K562 (cell line): ENCODE measurements around the gene IGFBP7.

Source experiments
- CBX2 ChIP-seq: fragments of 200-600 bp; sonication (generic); IDR thresholded peaks from one replicate; pipeline ENCODE4 v1.6.1; 2012; ENCODE audit warnings: mild to moderate bottlenecking, low read length, inconsistent platforms; ENCODE audit not compliant: insufficient read depth, poor library complexity, severe bottlenecking
- EP300 ChIP-seq: IDR thresholded peaks from 2 replicates; pipeline ENCODE4 v1.6.1; 2012; ENCODE audit warnings: low read length, improper control_type of control experiment
- FOXJ3 ChIP-seq: sonication (generic); formaldehyde crosslinking; IDR thresholded peaks from 2 replicates; pipeline ENCODE4 v1.4.0; 2020; ENCODE audit warnings: mild to moderate bottlenecking, missing genetic modification reagents
- KAT7 ChIP-seq: sonication (generic); formaldehyde crosslinking; IDR thresholded peaks from 2 replicates; pipeline ENCODE4 v1.8.0; 2022; ENCODE audit warnings: missing genetic modification reagents, mild to moderate bottlenecking, borderline replicate concordance
- MXI1 ChIP-seq: IDR thresholded peaks from 2 replicates; pipeline ENCODE4 v1.6.1; 2011; ENCODE audit warnings: low read depth, mild to moderate bottlenecking, improper control_type of control experiment, low read length
- SNIP1 ChIP-seq: fragments of 450-650 bp; IDR thresholded peaks from 2 replicates; pipeline ENCODE4 v1.7.1; 2017; ENCODE audit warnings: low read depth, mild to moderate bottlenecking
- SRSF9 ChIP-seq: fragments of 200-400 bp; formaldehyde crosslinking; IDR thresholded peaks from 2 replicates; pipeline ENCODE4 v1.6.1; 2017; ENCODE audit warnings: low read depth, low read length, borderline replicate concordance
- ZBED1 ChIP-seq: IDR thresholded peaks from 2 replicates; pipeline ENCODE4 v1.6.1; 2014
- ZC3H4 ChIP-seq: sonication (generic); formaldehyde crosslinking; IDR thresholded peaks from 2 replicates; pipeline ENCODE4 v1.9.0; 2021; ENCODE audit warnings: missing genetic modification reagents, borderline replicate concordance
- ZNF609 ChIP-seq: sonication (generic); formaldehyde crosslinking; IDR thresholded peaks from 2 replicates; pipeline ENCODE4 v1.8.1; 2023; ENCODE audit warnings: missing genetic modification reagents, mild to moderate bottlenecking, borderline replicate concordance
- ZNF830 ChIP-seq: fragments of 250-450 bp; sonication (Bioruptor Pico); IDR thresholded peaks from 2 replicates; pipeline ENCODE4 v1.5.0; 2021; ENCODE audit warnings: mild to moderate bottlenecking
- TF ChIP-seq, protein P1 (sequence below): fragments of 450-650 bp; IDR thresholded peaks from 2 replicates; pipeline ENCODE4 v1.6.1; 2016; ENCODE audit warnings: mild to moderate bottlenecking, moderate library complexity

DNA sequence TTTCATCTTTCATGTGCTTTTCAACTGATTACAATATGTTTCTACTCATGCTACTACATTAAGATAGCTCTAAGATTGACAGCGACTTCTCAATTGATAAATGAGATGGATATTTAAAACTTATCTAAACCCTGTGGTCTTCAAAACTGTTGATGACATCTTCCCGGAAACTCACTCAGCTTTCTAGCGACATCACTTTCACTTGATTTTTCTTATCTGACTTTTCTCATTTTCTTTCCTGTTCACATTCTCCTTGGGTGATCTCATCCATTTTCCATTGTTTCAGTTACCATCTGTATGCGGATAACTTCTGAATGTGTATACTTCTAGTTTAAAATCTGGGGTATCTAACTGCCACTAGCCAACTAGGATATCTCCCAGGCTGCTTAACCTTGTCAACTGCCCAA lies 128.4 kb downstream of the IGFBP7 start:
- TF ChIP-seq EP300 = peak; percentile 46; the same call in 1 of the 2 replicates
- no peak for TF ChIP-seq SRSF9
- no peak for TF ChIP-seq SNIP1
- no peak for TF ChIP-seq CBX2
- TF ChIP-seq ZBED1 = no peak
- TF ChIP-seq, protein P1, sequence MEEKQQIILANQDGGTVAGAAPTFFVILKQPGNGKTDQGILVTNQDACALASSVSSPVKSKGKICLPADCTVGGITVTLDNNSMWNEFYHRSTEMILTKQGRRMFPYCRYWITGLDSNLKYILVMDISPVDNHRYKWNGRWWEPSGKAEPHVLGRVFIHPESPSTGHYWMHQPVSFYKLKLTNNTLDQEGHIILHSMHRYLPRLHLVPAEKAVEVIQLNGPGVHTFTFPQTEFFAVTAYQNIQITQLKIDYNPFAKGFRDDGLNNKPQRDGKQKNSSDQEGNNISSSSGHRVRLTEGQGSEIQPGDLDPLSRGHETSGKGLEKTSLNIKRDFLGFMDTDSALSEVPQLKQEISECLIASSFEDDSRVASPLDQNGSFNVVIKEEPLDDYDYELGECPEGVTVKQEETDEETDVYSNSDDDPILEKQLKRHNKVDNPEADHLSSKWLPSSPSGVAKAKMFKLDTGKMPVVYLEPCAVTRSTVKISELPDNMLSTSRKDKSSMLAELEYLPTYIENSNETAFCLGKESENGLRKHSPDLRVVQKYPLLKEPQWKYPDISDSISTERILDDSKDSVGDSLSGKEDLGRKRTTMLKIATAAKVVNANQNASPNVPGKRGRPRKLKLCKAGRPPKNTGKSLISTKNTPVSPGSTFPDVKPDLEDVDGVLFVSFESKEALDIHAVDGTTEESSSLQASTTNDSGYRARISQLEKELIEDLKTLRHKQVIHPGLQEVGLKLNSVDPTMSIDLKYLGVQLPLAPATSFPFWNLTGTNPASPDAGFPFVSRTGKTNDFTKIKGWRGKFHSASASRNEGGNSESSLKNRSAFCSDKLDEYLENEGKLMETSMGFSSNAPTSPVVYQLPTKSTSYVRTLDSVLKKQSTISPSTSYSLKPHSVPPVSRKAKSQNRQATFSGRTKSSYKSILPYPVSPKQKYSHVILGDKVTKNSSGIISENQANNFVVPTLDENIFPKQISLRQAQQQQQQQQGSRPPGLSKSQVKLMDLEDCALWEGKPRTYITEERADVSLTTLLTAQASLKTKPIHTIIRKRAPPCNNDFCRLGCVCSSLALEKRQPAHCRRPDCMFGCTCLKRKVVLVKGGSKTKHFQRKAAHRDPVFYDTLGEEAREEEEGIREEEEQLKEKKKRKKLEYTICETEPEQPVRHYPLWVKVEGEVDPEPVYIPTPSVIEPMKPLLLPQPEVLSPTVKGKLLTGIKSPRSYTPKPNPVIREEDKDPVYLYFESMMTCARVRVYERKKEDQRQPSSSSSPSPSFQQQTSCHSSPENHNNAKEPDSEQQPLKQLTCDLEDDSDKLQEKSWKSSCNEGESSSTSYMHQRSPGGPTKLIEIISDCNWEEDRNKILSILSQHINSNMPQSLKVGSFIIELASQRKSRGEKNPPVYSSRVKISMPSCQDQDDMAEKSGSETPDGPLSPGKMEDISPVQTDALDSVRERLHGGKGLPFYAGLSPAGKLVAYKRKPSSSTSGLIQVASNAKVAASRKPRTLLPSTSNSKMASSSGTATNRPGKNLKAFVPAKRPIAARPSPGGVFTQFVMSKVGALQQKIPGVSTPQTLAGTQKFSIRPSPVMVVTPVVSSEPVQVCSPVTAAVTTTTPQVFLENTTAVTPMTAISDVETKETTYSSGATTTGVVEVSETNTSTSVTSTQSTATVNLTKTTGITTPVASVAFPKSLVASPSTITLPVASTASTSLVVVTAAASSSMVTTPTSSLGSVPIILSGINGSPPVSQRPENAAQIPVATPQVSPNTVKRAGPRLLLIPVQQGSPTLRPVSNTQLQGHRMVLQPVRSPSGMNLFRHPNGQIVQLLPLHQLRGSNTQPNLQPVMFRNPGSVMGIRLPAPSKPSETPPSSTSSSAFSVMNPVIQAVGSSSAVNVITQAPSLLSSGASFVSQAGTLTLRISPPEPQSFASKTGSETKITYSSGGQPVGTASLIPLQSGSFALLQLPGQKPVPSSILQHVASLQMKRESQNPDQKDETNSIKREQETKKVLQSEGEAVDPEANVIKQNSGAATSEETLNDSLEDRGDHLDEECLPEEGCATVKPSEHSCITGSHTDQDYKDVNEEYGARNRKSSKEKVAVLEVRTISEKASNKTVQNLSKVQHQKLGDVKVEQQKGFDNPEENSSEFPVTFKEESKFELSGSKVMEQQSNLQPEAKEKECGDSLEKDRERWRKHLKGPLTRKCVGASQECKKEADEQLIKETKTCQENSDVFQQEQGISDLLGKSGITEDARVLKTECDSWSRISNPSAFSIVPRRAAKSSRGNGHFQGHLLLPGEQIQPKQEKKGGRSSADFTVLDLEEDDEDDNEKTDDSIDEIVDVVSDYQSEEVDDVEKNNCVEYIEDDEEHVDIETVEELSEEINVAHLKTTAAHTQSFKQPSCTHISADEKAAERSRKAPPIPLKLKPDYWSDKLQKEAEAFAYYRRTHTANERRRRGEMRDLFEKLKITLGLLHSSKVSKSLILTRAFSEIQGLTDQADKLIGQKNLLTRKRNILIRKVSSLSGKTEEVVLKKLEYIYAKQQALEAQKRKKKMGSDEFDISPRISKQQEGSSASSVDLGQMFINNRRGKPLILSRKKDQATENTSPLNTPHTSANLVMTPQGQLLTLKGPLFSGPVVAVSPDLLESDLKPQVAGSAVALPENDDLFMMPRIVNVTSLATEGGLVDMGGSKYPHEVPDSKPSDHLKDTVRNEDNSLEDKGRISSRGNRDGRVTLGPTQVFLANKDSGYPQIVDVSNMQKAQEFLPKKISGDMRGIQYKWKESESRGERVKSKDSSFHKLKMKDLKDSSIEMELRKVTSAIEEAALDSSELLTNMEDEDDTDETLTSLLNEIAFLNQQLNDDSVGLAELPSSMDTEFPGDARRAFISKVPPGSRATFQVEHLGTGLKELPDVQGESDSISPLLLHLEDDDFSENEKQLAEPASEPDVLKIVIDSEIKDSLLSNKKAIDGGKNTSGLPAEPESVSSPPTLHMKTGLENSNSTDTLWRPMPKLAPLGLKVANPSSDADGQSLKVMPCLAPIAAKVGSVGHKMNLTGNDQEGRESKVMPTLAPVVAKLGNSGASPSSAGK = no peak
- TF ChIP-seq KAT7 = no peak
- no peak for TF ChIP-seq ZNF609
- TF ChIP-seq MXI1 = no peak
- no peak for TF ChIP-seq ZC3H4
- TF ChIP-seq ZNF830 = no peak
- TF ChIP-seq FOXJ3 = no peak
